HG03439 (cell line): ENCODE measurements around the gene NHSL1.
A peak's percentile ranks its signal among the peaks of the same experiment; 100 is the strongest.

Source experiments
- ATAC-seq: cut with Tn5 transposase; IDR thresholded peaks from one replicate; pipeline ENCODE4 v1.9.1; 2021; ENCODE audit warnings: mild to moderate bottlenecking, moderate library complexity; ENCODE audit not compliant: unreplicated experiment

The NHSL1 gene

DNA sequence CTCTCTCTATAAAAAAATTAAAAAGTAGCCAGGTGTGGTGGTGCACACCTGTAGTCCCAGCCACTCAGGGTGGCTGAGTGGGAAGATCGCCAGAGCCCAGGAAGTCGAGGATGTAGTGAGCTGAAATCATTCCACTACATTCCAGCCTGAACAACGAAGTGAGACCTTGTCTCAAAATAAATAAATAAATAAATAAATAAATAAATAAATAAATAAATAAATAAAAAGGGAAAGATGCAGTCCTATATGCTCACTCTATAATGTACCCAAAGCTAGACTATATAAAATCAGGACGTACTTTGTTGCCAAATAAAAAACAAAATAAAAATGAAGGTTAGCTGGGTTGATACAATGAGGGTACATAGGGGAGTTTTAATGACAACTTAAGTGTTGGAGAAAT, 26.1 kb upstream of the NHSL1 start:
- no peak for ATAC-seq

- no peak for ATAC-seq
These were observed 25.2 kb upstream of the NHSL1 start for GRCh38 chr6:138524526-138524925.

DNA sequence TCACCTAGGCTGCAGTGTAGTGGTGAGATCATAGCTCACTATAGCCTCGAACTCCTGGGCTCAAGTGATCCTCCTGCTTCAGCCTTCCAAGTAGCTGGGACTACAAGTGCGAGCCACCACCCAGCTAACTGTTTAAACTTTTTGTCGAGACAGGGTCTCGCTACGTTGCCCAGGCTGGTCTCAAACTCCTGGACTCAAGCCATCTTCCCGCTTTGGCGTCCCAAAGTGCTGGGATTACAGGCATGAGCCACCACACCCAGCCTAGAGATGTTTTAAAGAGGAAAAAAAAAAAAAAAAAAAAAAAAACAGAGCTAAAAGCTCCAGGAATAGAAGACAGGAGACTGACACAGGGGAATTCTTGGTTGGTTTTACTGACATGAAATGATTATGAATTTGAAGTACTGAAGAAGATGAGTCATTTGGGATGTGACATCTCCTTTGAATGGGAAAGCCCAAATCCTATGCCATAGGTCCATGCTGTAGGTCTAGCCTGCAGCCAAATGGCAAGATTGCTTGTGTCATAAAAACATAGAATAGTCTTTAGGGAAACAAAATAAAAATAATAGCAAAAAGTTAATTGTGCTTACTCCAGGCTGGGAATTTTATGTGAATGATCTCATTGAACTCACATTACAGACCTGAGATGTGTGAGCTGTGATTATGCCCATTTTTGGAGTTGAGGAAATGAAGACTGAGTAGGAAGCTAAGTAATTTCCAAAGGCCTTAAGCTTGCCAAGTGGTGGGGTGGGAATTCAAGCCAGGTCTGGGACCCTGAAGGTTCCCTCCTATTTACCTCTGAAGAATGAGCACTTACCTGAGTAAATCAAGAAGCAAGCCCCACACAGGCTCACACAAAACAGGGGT, 24.3 kb upstream of the NHSL1 start:
- no peak for ATAC-seq

DNA sequence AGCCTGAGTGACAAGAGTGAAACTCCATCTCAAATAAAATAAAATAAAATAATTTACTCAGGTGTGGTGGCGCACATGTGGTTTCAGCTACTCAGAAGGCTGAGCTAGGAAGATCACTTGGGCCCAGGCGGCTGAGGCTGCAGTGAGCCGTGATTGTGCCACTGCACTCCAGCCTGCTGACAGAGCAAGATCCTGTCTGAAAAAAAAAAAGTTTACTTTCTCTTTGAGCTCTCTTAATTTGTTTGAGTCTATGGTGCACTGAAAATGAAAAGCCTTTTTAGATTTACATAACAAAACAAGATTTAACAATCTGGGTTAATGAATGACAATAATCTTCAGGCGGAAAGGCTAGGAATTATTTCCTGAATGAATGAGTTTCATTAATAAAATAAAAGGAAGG, 23.3 kb upstream of the NHSL1 start:
- ATAC-seq = no peak

DNA sequence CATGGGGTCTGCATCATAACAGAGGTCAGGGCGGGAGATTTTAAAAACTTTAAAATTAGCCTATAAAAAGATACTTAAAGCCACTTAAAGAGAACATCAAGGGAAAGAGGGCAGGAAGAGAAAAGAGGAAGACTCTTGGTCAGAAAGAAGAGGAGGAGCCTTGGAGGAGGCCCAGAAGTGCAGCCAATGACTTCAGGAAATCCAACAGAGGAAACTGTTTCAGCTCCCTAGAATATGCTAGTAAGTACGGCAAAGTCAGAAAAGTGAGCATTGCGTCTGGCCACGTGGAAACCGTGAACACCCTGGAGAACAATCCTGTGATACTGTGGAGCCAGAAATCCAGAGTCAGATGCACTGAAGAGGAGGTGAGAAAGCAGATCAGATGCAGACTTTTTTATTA, 22.5 kb upstream of the NHSL1 start:
- ATAC-seq = no peak

DNA sequence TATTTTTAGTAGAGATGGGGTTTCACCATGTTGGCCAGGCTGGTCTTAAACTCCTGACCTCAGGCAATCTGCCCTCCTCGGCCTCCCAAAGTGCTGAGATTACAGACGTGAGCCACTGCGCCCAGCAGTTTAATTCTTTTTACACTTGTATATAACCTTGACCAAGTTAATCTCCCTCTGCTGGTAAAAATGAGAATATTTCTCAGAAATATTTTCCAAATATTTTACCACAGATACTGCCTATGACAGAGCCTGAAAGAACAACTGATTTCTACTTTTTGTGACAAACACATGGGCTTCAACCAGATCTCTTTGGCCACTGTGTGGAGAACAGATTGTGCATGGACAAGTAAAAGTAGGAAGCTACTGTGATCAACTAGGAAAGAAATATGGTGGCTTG, 21.2 kb upstream of the NHSL1 start:
- no peak for ATAC-seq

DNA sequence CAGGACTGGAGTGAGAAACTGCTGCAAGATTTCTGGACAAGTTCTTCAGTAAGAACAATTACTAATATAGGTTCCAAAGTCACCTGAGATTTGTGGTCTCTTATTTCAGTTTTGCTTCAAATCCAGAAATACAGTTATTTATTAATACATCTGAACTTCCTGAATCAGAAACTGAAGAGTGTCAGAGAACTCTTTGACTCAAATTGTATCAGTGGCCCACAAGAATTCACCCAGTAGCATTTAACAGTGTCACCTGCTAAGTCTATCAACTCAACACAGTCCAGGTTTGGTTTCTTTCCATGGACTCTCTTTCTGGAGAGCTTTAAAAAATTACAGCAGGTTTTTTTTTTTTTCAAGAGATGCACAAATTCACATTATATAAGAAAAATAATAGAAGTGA, 18.8 kb upstream of the NHSL1 start:
- ATAC-seq = no peak

GRCh38 chr6:138517635-138518034, 18.3 kb upstream of the NHSL1 start:
- ATAC-seq = peak; percentile 90

DNA sequence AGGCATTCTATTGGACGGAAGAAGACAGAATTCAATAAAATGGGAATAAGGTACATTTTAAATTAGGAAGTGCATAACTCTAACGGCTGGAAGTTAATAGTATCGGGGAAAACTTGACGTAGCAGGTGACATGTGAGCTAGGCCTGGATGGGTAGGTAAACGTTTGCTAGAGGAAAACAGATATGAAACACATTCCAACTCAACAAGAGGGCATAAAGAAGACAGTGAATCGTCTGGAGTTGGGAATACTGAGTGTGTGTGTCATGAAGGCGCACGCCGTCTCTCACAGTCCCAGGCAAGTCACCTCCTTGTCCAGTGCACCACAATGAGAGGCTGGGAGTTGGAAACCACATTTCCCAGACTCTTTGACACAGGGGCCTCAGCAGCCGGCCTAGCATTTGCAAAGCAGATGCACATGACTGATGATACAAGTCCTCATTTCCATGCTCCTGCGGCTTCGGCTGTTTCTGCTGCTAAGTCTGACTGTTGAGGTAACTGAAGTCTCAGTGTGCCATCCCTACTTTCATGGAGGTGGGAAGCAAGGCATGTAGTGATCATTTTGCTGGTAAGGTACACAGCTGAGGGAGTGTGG, 16.5 kb upstream of the NHSL1 start:
- no peak for ATAC-seq

DNA sequence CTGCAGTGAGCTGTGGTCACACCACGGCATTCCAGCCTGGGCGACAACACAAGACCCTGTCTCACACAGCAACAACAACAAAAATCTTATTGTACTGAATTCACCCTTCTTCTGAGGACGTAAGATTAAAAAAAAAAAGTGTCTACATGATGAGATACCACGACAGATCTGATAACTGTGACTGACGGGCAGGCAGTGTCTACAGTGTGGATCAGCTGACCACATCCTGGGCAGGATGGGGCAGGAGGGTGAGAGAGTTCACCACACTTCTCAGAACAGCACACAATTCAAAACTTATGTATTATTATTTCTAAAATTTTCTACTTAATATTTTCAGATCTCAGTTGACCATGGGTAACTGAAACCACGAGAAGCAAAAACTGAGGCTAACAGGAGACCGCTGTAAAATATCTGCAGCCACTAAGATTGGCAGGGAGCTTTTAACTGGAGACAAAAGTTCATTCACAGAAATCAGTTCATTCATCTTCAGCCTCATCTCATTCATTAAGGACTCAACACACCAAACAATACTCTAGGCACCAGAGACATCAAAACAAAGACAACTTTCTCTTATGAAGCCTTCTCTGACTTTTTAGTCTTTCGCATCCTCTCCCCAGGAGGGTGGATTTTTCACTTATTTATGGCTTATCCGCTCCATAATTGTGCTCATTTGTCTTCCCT, 15.7 kb upstream of the NHSL1 start:
- ATAC-seq = no peak

- no peak for ATAC-seq
These were observed 13.3 kb upstream of the NHSL1 start for GRCh38 chr6:138512609-138513008.

- no peak for ATAC-seq
These were observed 10.8 kb upstream of the NHSL1 start for GRCh38 chr6:138510093-138510492.

DNA sequence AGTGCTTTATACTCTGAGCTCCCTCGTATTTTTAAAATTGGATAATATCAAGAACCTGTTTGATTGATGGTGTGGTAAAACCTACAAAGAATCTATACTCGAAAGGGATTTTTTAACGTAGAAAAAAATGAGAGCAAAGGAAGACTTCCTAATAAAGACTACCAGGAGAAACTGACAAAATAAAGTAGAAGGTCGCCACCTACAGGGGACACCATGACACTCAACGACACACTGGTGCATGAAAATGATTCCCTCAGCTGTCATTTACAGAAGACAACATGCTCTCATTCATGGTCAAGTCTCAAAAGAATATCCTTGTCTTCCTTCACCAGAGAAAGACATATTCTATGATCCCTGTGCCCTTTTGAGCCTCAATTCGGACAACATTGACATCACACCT, 10.1 kb upstream of the NHSL1 start:
- no peak for ATAC-seq

DNA sequence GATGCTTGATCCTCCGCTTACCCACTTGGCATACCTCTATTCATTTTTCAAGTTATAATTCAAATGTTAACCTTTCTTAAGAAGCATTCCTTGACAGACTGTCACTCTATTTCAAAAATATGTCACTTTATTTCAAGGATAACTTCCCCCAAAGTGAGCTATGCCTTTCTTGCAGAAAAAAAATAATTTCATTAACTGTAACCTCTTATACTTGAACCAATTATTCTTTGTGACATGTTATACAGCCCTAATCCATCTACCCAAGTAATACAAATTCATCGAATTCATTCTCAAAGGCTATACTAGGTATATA, 9.3 kb upstream of the NHSL1 start:
- ATAC-seq = no peak

GRCh38 chr6:138507977-138508675, 8.8 kb upstream of the NHSL1 start:
- no peak for ATAC-seq

- ATAC-seq = no peak
These were observed 5.7 kb upstream of the NHSL1 start for GRCh38 chr6:138504764-138505689.

DNA sequence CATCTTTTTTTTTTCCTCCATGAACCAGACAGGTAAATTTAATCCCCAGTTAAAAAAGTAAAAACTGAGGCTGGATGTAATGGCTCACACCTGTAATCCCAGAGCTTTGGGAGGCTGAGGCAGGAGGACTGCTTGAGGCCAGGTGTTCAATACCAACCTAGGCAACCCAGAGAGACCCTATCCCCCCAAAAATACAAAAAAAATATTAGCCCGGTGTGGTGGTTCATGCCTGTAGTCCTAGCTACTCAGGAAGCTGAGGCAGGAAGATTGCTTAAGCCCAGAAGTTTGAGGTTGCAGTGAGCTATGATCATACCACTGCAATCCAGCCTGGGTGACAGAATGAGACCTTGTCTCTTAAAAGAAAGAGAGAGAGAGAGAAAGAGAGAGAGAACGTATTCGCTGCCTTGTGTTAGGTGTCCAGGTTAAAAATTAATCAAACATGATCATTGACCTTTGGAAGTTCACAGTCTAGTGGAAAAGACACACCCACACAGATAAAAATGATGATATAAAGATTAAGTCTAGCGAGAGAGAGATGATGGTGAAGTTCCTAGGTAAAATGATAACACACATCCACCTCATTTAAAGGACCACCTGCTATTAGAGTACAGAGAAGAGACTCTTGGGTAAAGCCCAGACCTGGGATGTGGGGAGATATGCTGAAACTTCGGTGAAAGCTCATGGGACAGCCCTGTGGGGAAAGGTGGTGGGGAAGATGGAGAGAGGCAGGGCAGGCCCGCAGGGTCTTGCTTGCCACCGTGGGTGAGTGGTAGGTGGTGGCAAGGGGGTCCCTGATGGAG, 4.8 kb upstream of the NHSL1 start:
- no peak for ATAC-seq

DNA sequence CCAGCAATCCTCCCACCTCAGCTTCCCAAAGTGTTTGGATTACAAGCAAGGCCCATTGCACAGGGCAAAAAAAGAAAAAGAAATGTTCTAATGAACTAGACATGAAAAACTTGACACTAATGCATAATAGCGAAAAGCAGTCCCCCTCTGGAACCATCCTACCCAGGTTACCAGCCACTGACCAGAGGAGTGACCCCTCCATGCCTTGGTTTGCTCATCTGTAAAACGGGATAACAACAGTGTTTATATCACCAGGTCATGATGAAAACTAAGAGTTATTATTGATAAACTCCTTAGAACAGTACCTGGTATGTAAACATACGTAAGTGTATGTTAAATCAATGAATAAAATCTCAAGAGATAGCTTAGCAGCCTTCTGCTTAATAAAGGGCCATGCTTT, 3.3 kb upstream of the NHSL1 start:
- no peak for ATAC-seq

DNA sequence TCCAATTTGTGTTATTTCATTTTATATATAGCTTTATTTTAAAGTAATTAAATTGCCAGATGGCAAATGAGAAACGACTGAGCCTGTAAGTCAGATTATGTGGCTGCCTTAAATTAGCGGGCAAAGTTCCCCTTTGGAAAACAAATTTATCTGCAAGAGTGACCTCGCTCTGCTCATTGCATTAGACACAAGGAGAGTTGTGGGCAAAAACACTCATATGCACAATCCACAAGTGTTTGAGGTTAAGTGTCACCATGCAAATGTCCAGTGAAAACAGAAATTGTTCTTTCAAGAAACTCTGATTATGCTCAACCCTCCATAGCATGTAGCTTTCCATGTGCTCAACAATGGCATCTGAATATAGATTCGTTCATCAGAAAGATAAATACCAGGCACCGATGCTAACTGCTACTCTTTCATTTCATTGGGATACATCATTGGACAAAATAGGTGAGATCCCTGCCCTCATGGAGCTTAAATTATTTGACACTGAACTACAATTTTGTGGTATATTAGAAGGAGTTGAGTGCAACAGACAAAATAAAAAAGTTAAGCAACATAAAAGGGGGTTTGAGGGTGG, 1.7 kb upstream of the NHSL1 start:
- no peak for ATAC-seq
